Measurements from ENCODE around the gene TMEM258. TPM values are rescaled to one million over a fixed set of nuclear protein-coding genes. Genes with fewer than 3 reads are reported as not detected.

Gene TMEM258
- polyA plus RNA-seq (2012; ENCODE audit: missing spikeins): 285 TPM

GRCh38 chr11:61792310-61793082 lies at the start of gene TMEM258, which contains the start of gene FEN1:
TSS of gene TMEM258 (minus strand) at chr11:61792599. CDS start at chr11:61792558, 41 bp downstream.
TSS of gene FEN1 (plus strand) at chr11:61792911. CDS start at chr11:61795362, 2,451 bp downstream.
- TF ChIP-seq TAF1 (IDR thresholded peaks at IDR 0.05; ENCODE audit: borderline replicate concordance, low read depth, low read length) (peak; percentile 92), POLR2A (IDR thresholded peaks at IDR 0.05; ENCODE audit: low read depth, low read length) (peak; percentile 94), POLR2AphosphoS5 (IDR thresholded peaks at IDR 0.05; ENCODE audit: low read depth, low read length) (peak; percentile 96)
- peak; percentile 94 for DNase-seq (ENCODE audit: insufficient read length)
- FAIRE-seq: peak; percentile 89

GRCh38 chr11:61841636-61842527 lies 49.5 kb upstream of the TMEM258 start:
- DNase-seq (ENCODE audit: insufficient read length) (no peak), FAIRE-seq (no peak)
- TF ChIP-seq POLR2AphosphoS5 (IDR thresholded peaks at IDR 0.05; ENCODE audit: low read depth, low read length): no peak
- TF ChIP-seq POLR2A (IDR thresholded peaks at IDR 0.05; ENCODE audit: low read depth, low read length): no peak
- no peak for TF ChIP-seq TAF1 (IDR thresholded peaks at IDR 0.05; ENCODE audit: borderline replicate concordance, low read depth, low read length)

GRCh38 chr11:61840371-61840770 lies 48.0 kb upstream of the TMEM258 start:
- TF ChIP-seq POLR2AphosphoS5 (IDR thresholded peaks at IDR 0.05; ENCODE audit: low read depth, low read length) (no peak), TAF1 (IDR thresholded peaks at IDR 0.05; ENCODE audit: borderline replicate concordance, low read depth, low read length) (no peak), POLR2A (IDR thresholded peaks at IDR 0.05; ENCODE audit: low read depth, low read length) (no peak)
- DNase-seq (ENCODE audit: insufficient read length) (no peak), FAIRE-seq (no peak)

GRCh38 chr11:61839742-61840141 lies 47.3 kb upstream of the TMEM258 start:
- no peak for TF ChIP-seq TAF1 (IDR thresholded peaks at IDR 0.05; ENCODE audit: borderline replicate concordance, low read depth, low read length)
- TF ChIP-seq POLR2AphosphoS5 (IDR thresholded peaks at IDR 0.05; ENCODE audit: low read depth, low read length): no peak
- no peak for TF ChIP-seq POLR2A (IDR thresholded peaks at IDR 0.05; ENCODE audit: low read depth, low read length)
- FAIRE-seq: no peak
- no peak for DNase-seq (ENCODE audit: insufficient read length)

GRCh38 chr11:61838921-61839320 lies 46.5 kb upstream of the TMEM258 start:
- FAIRE-seq: no peak
- DNase-seq (ENCODE audit: insufficient read length): no peak
- no peak for TF ChIP-seq TAF1 (IDR thresholded peaks at IDR 0.05; ENCODE audit: borderline replicate concordance, low read depth, low read length)
- no peak for TF ChIP-seq POLR2AphosphoS5 (IDR thresholded peaks at IDR 0.05; ENCODE audit: low read depth, low read length)
- TF ChIP-seq POLR2A (IDR thresholded peaks at IDR 0.05; ENCODE audit: low read depth, low read length): no peak

- FAIRE-seq (no peak), DNase-seq (ENCODE audit: insufficient read length) (no peak)
- no peak for TF ChIP-seq POLR2AphosphoS5 (IDR thresholded peaks at IDR 0.05; ENCODE audit: low read depth, low read length)
- no peak for TF ChIP-seq TAF1 (IDR thresholded peaks at IDR 0.05; ENCODE audit: borderline replicate concordance, low read depth, low read length)
- no peak for TF ChIP-seq POLR2A (IDR thresholded peaks at IDR 0.05; ENCODE audit: low read depth, low read length)
These were observed 46.1 kb upstream of the TMEM258 start for GRCh38 chr11:61838501-61838900.

- no peak for DNase-seq (ENCODE audit: insufficient read length)
- no peak for FAIRE-seq
- TF ChIP-seq TAF1 (IDR thresholded peaks at IDR 0.05; ENCODE audit: borderline replicate concordance, low read depth, low read length) (no peak), POLR2AphosphoS5 (IDR thresholded peaks at IDR 0.05; ENCODE audit: low read depth, low read length) (no peak), POLR2A (IDR thresholded peaks at IDR 0.05; ENCODE audit: low read depth, low read length) (no peak)
These were observed 45.1 kb upstream of the TMEM258 start for GRCh38 chr11:61837411-61838005.

GRCh38 chr11:61836193-61836592 lies 43.8 kb upstream of the TMEM258 start:
- FAIRE-seq (no peak), DNase-seq (ENCODE audit: insufficient read length) (no peak)
- TF ChIP-seq POLR2A (IDR thresholded peaks at IDR 0.05; ENCODE audit: low read depth, low read length) (no peak), POLR2AphosphoS5 (IDR thresholded peaks at IDR 0.05; ENCODE audit: low read depth, low read length) (no peak), TAF1 (IDR thresholded peaks at IDR 0.05; ENCODE audit: borderline replicate concordance, low read depth, low read length) (no peak)

GRCh38 chr11:61834278-61835048 lies 42.1 kb upstream of the TMEM258 start:
- peak; percentile 93 for FAIRE-seq
- TF ChIP-seq POLR2AphosphoS5 (IDR thresholded peaks at IDR 0.05; ENCODE audit: low read depth, low read length): peak; percentile 88
- TF ChIP-seq POLR2A (IDR thresholded peaks at IDR 0.05; ENCODE audit: low read depth, low read length): peak; percentile 72
- TF ChIP-seq TAF1 (IDR thresholded peaks at IDR 0.05; ENCODE audit: borderline replicate concordance, low read depth, low read length): no peak
- DNase-seq (ENCODE audit: insufficient read length): peak; percentile 88

GRCh38 chr11:61833926-61834277 lies 41.5 kb upstream of the TMEM258 start:
- FAIRE-seq (peak; percentile 51), DNase-seq (ENCODE audit: insufficient read length) (no peak)
- no peak for TF ChIP-seq POLR2AphosphoS5 (IDR thresholded peaks at IDR 0.05; ENCODE audit: low read depth, low read length)
- TF ChIP-seq POLR2A (IDR thresholded peaks at IDR 0.05; ENCODE audit: low read depth, low read length): no peak
- TF ChIP-seq TAF1 (IDR thresholded peaks at IDR 0.05; ENCODE audit: borderline replicate concordance, low read depth, low read length): no peak
